Superior temporal gyrus (tissue), 1 donor: ENCODE measurements around the gene PCDHGA10.
"Not testable (repeated sequence)": the region's sequence is repeated elsewhere in the genome, so short reads cannot be mapped to it uniquely, and the experiment has no call there.

ENCODE experiments used
- DNase-seq: peaks from one replicate; pipeline ENCODE4 v3.0.0-alpha.2; 2016; ENCODE audit errors: extremely low spot score

PCDHGA10 gene

DNA sequence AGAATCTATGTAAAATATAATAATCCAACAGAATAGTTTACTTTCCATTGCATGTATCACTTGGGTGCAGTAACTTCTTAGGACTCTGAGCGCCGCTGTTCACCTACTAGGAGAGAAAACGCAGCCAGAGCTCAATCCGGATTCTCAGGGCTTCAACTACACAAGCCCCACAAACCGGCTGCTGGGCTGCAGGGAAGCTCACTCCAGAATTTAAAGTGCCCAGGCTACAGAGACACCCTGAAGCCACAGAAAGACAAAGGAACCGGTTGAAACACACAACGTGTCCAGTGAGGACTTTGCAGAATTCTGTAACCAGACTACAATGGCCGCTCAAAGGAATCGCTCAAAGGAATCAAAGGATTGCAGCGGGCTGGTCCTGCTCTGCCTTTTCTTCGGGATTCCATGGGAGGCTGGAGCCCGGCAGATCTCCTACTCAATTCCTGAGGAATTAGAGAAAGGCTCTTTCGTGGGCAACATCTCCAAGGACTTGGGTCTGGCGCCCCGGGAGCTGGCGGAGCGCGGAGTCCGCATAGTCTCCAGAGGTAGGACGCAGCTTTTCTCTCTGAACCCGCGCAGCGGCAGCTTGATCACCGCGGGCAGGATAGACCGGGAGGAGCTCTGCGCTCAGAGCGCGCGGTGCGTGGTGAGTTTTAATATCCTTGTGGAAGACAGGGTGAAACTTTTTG, at the start of gene PCDHGA10:
PCDHGA10 (plus strand) TSS at position 134 of the 686 bp plus-strand sequence; CDS start at position 323, 189 bp downstream.
- DNase-seq, result peak; percentile 13

DNA sequence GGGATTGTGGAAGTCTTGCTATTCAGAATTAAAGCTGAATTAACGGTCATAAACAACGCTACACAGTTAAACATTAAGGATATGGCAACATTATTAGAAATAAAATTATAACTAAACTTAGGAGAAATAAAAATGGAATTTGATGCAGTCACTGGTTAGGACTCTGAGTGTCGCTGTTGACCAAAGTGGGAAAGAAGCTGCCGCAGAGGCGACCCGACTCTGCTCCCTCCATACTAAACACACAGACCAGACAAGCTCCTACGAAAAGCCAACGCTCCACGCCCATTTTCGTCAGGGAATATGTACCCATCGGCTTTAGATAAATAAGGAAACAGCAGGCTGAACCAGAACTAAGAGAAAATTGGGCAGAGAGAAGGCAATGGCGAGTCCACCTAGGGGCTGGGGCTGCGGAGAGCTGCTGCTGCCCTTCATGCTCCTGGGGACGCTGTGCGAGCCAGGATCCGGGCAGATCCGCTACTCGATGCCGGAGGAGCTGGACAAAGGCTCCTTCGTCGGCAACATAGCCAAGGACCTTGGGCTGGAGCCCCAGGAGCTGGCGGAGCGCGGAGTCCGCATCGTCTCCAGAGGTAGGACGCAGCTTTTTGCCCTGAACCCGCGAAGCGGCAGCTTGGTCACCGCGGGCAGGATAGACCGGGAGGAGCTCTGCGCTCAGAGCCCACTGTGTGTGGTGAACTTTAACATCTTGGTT, 48.7 kb upstream of the PCDHGA10 start, which contains the start of gene PCDHGA5:
PCDHGA5 (plus strand) TSS at position 211 of the 709 bp plus-strand sequence; CDS start at position 380, 169 bp downstream.
- DNase-seq, result no peak

DNA sequence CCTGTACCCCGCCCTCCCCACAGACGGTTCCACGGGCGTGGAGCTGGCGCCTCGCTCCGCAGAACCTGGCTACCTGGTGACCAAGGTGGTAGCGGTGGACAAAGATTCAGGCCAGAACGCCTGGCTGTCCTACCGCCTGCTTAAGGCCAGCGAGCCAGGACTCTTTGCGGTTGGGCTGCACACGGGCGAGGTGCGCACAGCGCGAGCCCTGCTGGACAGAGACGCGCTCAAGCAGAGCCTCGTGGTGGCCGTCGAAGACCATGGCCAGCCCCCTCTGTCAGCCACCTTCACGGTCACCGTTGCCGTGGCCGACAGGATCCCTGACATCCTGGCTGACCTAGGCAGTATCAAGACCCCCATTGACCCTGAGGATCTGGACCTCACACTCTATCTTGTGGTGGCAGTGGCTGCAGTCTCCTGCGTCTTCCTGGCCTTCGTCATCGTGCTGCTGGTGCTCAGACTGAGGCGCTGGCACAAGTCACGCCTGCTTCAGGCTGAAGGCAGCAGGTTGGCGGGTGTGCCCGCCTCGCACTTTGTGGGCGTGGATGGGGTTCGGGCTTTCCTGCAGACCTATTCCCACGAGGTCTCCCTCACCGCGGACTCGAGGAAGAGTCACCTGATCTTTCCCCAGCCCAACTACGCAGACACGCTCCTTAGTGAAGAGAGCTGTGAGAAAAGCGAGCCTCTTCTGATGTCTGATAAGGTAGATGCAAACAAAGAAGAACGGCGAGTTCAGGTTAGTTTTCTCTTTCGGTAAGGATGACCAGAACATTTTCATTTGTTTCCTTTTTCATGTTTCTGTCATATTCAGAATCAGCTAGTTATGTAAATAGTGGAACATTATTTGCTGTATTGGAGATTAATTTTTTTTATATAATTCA, 46.5 kb upstream of the PCDHGA10 start:
- DNase-seq, result no peak

GRCh38 chr5:141369994-141370848, 42.6 kb upstream of the PCDHGA10 start, which contains the start of gene PCDHGB3:
TSS of gene PCDHGB3 (plus strand) at chr5:141370242. CDS start at chr5:141370395, 153 bp downstream.
- DNase-seq, result peak; percentile 13

DNA sequence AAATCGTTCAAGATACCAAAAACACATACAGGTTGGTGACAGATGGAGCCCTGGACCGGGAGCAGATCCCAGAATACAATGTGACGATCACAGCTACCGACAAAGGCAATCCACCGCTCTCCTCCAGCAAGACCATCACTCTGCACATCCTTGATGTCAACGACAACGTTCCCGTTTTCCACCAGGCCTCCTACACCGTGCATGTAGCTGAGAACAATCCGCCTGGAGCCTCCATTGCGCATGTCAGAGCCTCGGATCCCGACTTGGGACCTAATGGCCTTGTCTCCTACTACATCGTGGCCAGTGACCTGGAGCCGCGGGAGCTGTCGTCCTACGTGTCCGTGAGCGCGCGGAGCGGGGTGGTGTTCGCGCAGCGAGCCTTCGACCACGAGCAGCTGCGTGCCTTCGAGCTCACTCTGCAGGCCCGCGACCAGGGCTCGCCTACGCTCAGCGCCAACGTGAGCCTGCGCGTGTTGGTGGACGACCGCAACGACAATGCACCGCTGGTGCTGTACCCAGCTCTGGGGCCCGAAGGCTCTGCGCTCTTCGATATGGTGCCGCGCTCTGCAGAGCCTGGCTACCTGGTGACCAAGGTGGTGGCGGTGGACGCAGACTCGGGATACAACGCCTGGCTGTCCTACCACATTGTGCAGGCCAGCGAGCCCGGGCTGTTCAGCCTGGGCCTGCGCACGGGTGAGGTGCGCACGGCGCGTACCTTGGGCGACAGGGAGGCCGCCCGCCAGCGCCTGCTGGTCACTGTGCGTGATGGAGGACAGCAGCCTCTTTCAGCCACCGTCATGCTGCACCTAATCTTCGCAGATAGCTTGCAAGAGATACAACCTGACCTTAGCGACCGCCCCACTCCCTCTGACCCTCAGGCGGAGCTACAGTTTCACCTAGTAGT, 41.0 kb upstream of the PCDHGA10 start:
- DNase-seq, result no peak

DNA sequence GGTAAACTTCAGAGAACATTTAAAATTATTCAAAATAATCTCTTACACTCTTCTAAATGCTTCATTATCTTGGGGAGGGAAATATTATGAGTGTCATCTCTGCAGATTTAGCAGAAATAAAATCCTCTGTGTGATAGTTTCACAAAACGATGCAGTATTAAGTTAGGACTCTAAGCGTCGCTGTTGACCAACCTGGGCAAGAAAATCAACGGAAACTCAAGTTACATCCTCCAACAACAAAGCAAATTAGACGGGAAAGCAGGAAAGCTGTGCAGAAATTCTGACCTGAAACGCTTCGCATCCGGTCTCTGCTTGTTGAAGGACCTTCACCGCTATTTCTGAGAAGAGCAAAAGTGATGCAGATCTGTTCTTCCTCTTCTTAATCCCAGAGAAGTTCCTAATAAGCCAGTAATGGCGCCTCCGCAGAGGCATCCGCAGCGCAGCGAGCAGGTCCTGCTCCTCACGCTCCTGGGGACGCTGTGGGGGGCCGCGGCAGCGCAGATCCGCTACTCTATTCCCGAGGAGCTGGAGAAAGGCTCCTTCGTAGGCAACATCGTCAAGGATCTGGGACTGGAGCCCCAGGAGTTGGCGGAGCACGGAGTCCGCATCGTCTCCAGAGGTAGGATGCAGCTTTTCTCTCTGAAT, 39.0 kb upstream of the PCDHGA10 start, which contains the start of gene PCDHGA6:
PCDHGA6 (plus strand) TSS at position 219 of the 645 bp plus-strand sequence; CDS start at position 412, 193 bp downstream.
- no peak for DNase-seq

- no peak for DNase-seq
Observed at GRCh38 chr5:141374627-141375026, 38.2 kb upstream of the PCDHGA10 start.

GRCh38 chr5:141375444-141376155, 37.2 kb upstream of the PCDHGA10 start:
- DNase-seq, result not testable (repeated sequence)

DNA sequence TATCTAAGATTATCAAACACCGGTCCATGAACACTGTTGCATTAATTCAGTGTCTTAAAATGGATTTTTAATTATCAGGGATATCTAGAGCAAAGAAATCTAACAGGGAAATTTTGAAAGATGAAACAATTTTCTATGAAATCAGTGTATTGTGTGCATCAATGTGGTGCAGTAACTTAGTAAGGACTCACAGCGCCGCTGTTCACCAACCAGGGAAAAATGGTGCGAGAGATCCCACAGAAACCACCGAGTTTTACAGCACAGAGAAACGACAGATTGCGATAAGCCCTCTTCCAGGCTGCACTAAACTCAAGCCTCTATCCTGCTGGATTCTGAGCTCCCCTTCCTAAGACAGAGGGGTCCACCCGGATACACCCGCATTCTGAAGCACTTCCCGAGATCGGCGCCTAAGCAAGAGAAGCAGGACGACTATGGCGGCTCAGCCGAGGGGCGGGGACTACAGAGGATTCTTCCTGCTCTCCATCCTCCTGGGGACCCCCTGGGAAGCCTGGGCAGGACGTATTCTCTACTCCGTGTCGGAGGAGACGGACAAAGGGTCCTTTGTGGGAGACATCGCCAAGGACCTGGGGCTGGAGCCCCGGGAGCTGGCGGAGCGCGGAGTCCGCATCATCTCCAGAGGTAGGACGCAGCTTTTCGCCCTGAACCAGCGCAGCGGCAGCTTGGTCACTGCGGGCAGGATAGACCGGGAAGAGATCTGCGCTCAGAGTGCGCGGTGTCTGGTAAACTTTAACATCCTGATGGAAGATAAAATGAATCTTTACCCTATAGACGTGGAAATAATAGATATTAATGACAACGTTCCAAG, 30.1 kb upstream of the PCDHGA10 start, which contains the start of gene PCDHGA7:
PCDHGA7 (plus strand) TSS at position 274 of the 826 bp plus-strand sequence; CDS start at position 432, 158 bp downstream.
- no peak for DNase-seq

DNA sequence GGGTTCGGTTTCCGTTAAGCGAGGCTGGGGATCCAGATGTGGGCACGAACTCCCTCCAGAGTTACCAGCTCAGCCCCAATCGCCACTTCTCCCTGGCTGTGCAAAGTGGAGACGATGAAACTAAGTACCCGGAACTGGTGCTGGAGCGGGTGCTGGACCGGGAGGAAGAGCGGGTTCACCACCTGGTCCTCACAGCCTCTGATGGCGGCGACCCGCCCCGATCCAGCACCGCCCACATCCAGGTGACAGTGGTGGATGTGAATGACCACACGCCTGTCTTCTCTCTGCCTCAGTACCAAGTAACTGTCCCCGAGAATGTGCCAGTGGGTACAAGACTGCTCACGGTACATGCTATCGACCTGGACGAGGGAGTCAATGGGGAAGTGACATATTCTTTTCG, 29.4 kb upstream of the PCDHGA10 start:
- no peak for DNase-seq

- DNase-seq, result no peak
Observed at GRCh38 chr5:141384471-141385267, 28.1 kb upstream of the PCDHGA10 start.

GRCh38 chr5:141387557-141388311, 25.1 kb upstream of the PCDHGA10 start, which contains the start of gene PCDHGB4:
TSS of gene PCDHGB4 (plus strand) at chr5:141387698. CDS start at chr5:141387885, 187 bp downstream.
- DNase-seq, result not testable (repeated sequence)

GRCh38 chr5:141388661-141389060, 24.1 kb upstream of the PCDHGA10 start:
- DNase-seq, result no peak

- DNase-seq, result no peak
Observed at GRCh38 chr5:141389153-141390042, 23.4 kb upstream of the PCDHGA10 start.
